Inferior parietal cortex (tissue), 1 donor: Measurements from ENCODE around the gene CIB4.
"Not testable (repeated sequence)": the region's sequence is repeated elsewhere in the genome, so short reads cannot be mapped to it uniquely, and the experiment has no call there.

Experiments
- DNase-seq: peaks from one replicate; pipeline ENCODE4 v3.0.0-alpha.2; 2016; ENCODE audit errors: extremely low spot score

The CIB4 gene

GRCh38 chr2:26666671-26667070 is 25.5 kb upstream of the CIB4 start:
- DNase-seq = no peak

DNA sequence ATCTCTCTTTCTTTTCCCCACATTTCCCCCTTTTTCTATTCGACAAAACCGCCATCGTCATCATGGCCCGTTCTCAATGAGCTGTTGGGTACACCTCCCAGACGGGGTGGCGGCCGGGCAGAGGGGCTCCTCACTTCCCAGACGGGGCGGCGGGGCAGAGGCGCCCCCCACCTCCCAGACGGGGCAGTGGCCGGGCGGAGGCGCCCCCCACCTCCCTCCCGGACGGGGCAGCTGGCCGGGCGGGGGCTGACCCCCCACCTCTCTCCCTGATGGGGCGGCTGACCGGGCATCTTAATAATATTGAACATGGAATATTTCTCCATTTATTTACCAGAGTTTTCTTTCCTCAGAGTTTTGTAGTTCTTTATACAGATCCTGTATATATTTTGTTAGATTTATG is 24.1 kb upstream of the CIB4 start:
- not testable (repeated sequence) for DNase-seq

- DNase-seq = no peak
Observed at GRCh38 chr2:26660363-26660962, 19.3 kb upstream of the CIB4 start.

- DNase-seq = no peak
Observed at GRCh38 chr2:26658691-26659346, 17.7 kb upstream of the CIB4 start.

DNA sequence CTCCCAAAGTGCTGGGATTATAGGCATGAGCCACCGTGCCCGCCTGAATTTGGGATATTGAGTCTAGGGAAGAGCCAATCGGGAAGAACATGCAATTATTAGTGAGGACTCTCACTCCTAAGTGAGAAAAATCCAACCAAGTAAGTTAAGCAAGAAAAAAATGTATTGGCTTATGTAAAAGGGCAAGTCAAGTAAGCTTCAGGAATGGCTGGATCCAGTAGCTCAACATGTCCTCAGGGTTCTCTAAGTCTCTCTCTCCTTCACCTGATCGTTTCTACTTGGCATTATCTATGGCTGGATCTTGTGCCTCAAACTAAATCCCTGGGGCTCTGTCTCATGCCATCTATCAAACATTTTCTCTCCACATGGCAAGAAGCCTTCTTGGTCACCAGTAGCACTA is 16.1 kb upstream of the CIB4 start:
- DNase-seq = no peak

- DNase-seq = no peak
Observed at GRCh38 chr2:26655611-26656195, 14.5 kb upstream of the CIB4 start.

DNA sequence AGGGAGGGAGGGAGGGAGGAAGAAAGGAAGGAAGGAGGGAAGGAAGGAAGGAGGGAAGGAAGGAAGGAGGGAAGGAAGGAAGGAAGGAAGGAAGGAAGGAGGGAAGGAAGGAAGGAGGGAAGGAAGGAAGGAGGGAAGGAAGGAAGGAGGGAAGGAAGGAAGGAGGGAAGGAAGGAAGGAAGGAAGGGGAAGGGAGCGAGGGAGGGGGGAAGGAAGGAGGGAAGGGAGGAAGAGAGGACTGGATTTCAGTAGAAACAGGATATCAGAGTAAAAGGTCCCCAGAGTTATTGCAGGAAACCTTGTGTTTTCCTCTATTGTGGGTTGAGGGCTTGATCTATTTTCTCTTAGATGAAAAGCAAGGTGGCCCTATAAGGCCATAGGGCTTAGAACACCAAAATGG is 14.0 kb upstream of the CIB4 start:
- not testable (repeated sequence) for DNase-seq

DNA sequence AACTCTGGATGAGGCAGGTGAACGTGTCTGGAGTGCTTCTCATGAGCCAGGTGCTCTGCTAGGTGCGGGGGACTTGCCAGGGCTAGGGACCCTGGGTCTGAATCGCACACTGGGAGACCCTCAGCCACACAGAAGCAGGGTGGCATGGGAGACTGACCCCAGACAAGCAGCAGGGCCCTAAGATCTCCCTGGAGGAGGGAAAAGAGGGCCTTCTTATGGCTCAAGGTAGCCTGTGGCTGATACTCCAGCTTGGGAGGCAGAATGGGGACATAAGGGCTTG is 12.8 kb upstream of the CIB4 start:
- no peak for DNase-seq

DNA sequence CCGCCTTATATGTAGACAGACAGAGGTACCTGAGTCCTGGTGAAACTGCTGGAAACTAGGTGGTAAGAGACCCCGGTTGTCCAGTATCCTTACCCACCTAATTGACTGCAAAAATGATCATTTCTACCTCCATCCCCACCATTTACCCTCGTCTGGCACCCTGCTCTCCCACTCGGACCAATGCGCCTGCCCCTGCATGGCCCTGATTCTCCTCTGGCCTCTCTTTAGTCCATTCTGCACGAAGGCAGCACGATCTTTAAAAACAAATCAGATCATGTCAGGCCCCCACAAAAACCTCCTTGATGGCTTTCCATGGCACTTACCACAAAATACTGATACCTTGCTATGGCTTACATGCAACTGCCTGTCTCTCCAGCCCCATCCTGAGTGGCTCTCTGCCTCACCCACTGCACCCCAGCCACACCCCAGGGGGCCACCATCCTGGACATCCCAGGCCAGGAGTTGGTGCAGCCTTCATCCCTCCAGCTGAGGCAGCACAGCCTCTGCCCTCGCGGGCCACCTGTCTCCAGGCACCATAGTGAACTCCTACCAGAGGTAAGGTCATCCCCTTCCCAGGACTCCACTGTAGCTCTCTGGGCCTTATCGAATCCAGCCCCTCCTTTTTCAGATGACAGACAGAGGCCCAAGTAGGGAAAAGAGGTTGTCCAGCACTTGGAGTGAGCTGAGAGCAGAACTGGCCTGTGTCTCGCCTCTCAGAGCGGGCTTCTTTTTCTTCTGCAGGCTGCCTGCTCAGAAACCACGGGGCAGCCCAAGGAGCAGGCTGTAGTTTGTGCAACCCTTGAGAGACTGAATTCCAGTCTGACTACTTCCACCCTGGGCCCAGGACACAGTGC is 12.3 kb upstream of the CIB4 start:
- no peak for DNase-seq

DNA sequence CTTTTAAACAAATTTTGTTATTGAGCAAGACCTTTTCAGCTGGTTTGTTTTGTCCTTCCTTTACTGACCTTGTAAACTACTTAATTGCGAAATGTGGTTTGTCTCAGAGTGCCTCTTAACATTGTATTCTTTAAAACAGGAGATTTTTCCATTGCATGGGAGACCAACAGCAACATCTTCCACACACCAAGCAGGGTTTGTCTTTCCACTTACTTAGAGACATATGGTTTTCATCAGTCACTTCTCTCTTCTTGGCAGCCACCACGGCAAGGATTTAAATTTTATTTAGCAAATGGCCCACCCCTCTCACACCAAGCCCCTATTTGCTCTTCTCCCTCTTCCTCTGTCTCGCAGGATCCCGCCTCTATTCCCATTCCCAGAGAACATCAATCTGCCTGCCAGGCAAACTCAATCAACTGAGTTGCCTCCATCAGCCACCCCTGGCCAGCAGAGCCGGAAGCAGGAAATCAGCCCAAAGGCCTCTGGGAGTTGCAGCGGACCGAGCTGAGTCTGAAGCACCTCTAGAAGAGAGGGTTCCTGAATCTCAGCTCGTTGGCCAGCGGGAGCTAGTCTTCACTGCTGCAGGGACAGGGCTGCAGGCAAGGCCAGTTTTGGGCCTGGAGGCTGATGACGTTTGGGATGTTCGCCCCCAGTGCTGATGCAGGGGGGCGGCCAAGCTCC is 11.3 kb upstream of the CIB4 start:
- DNase-seq = no peak

DNA sequence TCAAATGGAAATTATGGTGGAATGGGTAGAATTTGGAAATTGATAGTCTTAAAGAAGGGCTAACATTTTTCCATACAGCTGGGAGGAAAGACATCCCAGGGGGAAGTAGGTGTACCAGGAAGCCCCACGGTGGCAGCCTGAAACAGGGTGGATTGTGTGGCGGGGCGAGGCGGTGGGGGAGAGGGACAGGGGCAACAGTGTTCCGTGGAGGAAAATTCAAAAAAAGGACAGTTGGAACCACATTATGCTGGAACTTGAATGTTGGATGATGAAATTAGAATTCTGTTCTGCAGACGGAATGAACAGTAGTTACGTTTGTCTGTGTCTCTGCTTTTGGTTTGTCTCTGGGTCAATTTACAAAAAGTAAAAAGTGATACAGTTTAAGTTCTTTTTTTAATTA is 10.6 kb upstream of the CIB4 start:
- DNase-seq = no peak

- DNase-seq = no peak
Observed at GRCh38 chr2:26651470-26651771, 10.3 kb upstream of the CIB4 start.

- no peak for DNase-seq
Observed at GRCh38 chr2:26650713-26651469, 9.7 kb upstream of the CIB4 start.

- DNase-seq = no peak
Observed at GRCh38 chr2:26649992-26650712, 9.0 kb upstream of the CIB4 start.

GRCh38 chr2:26649322-26649721 is 8.2 kb upstream of the CIB4 start:
- DNase-seq = no peak

DNA sequence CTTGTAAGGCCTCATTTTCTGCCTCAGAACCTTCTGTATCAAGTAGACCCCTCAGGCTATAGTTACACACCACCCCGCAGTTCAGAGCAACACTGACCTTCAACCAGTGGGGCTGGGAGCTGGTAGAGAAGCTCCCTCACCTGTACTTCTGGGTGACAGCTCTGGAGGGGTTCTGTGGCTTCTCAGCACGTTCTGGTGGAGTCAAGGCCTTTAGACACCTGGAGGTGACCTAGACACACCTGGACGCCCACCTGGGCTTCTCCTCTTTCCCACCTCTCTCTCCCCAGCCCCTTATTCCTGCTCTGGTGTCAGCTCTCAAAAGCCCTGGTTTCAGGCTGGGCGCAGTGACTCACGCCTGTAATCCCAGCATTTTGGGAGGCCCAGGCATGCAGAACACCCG is 7.3 kb upstream of the CIB4 start:
- no peak for DNase-seq

DNA sequence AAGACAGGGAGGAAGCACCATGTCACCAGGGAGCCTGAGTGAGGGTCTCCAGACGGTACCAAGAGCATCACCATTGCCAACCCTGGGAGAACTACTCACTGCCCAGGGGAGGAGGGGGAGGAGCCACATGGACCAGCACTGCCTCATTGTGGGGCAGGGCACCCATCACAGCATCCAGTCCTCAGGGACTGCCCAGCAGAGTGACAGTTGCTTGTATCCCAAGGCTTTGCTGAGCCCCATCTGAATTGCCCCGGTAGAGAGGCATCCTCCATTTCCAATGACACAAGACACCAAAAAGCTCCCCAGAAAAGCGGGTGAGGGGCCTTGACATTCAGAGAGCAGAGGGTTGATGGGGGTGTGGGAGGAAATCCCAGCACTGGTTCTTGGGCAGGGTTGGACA is 6.8 kb upstream of the CIB4 start:
- no peak for DNase-seq

DNA sequence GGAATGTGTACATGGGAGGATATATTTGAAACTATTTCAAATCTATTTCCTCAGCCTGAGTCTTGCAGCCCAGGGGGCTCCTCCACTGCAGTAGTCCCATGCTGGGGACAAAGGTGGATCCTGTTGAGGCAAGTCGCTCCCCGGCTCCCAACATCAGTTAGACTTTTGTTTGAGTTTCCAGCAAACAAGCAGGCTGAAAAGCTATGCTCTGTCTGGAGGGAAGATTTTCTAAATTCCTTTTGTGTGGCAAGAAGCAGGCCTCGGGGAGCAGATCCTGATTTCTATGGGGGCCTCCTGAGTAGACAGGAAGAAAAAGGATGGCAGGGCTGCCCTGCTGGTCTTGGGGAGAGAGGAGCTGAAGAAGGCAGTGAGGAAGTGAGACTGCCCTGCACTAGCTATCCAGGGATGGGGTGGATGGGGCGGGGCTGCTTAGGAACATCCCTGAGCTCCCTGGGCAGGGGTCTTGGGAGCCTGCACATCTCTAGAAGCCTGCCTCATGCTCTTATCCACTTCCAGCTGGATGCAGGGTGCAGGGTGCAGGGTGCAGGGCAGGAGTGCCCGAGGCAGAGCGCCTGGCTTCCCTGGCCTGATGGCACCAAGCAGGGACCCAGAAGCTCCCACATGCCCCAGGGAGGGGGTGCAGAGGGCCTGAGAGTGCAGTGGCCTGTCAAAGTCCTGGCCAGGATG is 6.0 kb upstream of the CIB4 start:
- no peak for DNase-seq

DNA sequence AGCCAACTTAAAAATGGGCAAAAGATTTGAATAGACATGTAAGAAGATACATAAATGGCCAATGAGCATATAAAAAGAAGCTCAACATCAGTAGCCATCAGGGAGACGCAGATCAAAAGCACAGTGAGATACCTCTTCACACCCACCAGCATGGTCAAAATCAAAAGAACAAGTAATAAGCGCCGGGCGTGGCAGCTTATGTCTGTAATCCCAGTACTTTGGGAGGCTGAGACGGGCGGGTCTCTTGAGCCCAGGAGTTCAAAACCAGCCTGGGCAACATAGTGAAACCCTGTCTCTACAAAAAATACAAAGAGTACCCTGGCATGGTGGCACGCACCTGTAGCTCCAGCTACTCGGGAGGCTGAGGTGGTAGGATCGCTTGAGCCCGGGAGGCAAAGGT is 4.6 kb upstream of the CIB4 start:
- DNase-seq = no peak

GRCh38 chr2:26644188-26644835 is 3.1 kb upstream of the CIB4 start:
- no peak for DNase-seq
